SU-DHL-6 (cell line): ENCODE results near the gene RACGAP1.

ENCODE experiments used
- CTCF ChIP-seq: fragments of 200-600 bp; sonication (generic); IDR thresholded peaks from one replicate; pipeline ENCODE4 v1.5.1; 2017; ENCODE audit warnings: antibody characterized with exemption, mild to moderate bottlenecking, low read length, moderate library complexity; ENCODE audit not compliant: insufficient read depth, poor library complexity, severe bottlenecking
- EZH2phosphoT487 ChIP-seq: fragments of 200-600 bp; sonication (generic), shearing (Covaris generic); conservative IDR thresholded peaks from 2 replicates; pipeline ENCODE4 v1.6.1; 2018; ENCODE audit warnings: mild to moderate bottlenecking, antibody characterized with exemption, low read length, moderate library complexity, mixed read lengths

- TF ChIP-seq CTCF (no peak), EZH2phosphoT487 (no peak)
Measured at GRCh38 chr12:50057896-50058670, 32.8 kb upstream of the RACGAP1 start.
